IMR-90 (cell line): ENCODE results near the gene DIPK1B. TPM values are rescaled to one million over a fixed set of nuclear protein-coding genes. Genes with fewer than 3 reads are reported as not detected.

Experiments used
- ATAC-seq: fragments of 200-7000 bp; cut with Tn5 transposase; 2 replicates; pipeline ENCODE4 v1.9.1; 2020; ENCODE audit warnings: low read depth, mild to moderate bottlenecking, moderate library complexity
- BruUV-seq: library from RNA; stranded (reverse); fragments of 400-500 nt; replicated peaks from 2 replicates; lab custom pipeline; 2021; lab: Mats Ljungman, UMichigan
- CTCF ChIA-PET: fragments of 300-600 bp; formaldehyde crosslinking; extraction: SDS; loops from one replicate; lab custom pipeline; 2021; ENCODE audit warnings: antibody characterized with exemption; lab: Yijun Ruan, JAX
- POLR2A ChIA-PET: fragments of 300-600 bp; sonication (Branson Sonifier 250); formaldehyde crosslinking; loops from one replicate; lab custom pipeline; 2022; ENCODE audit warnings: antibody characterized with exemption; ENCODE audit not compliant: unreplicated experiment; lab: Charles Lee
- DNase-seq: peaks from one replicate; pipeline ENCODE4 v3.0.0; 2013
- H2AFZ ChIP-seq: replicated peaks from 2 replicates; pipeline ENCODE3; 2013; ENCODE audit warnings: low read length, mild to moderate bottlenecking; ENCODE audit not compliant: poor library complexity
- H2AK5ac ChIP-seq: 2 replicates; pipeline ENCODE4 v1.6.1; 2013; ENCODE audit warnings: low read depth, low read length, inconsistent platforms
- H2AK9ac ChIP-seq: replicated peaks from 2 replicates; pipeline ENCODE3; 2013; ENCODE audit warnings: mild to moderate bottlenecking, low read depth, low read length, moderate library complexity; ENCODE audit not compliant: poor library complexity
- H2BK120ac ChIP-seq: 2 replicates; pipeline ENCODE4 v1.6.1; 2013; ENCODE audit warnings: low read depth, low read length, inconsistent platforms
- H2BK15ac ChIP-seq: 3 replicates; pipeline ENCODE4 v1.6.1; 2013; ENCODE audit warnings: low read depth, low read length, inconsistent platforms
- H2BK20ac ChIP-seq: 2 replicates; pipeline ENCODE4 v1.6.1; 2013; ENCODE audit warnings: low read depth, mild to moderate bottlenecking, inconsistent platforms, low read length, moderate library complexity
- H2BK5ac ChIP-seq: 2 replicates; pipeline ENCODE4 v1.6.1; 2013; ENCODE audit warnings: mild to moderate bottlenecking, low read depth, low read length, inconsistent platforms; ENCODE audit not compliant: poor library complexity, severe bottlenecking
- H3K14ac ChIP-seq: replicated peaks from 2 replicates; pipeline ENCODE4 v1.6.1; 2013; ENCODE audit warnings: low read depth, low read length, inconsistent platforms
- H3K18ac ChIP-seq: 2 replicates; pipeline ENCODE4 v1.6.1; 2013; ENCODE audit warnings: low read depth, low read length, control low read depth
- H3K23ac ChIP-seq: 2 replicates; pipeline ENCODE4 v1.6.1; 2013; ENCODE audit warnings: low read depth, low read length, inconsistent platforms
- H3K27ac ChIP-seq: 2 replicates; pipeline ENCODE4 v1.5.1; 2013; ENCODE audit warnings: mild to moderate bottlenecking, control low read depth, low read length; ENCODE audit not compliant: insufficient read depth
- H3K27me3 ChIP-seq: 2 replicates; pipeline ENCODE4 v1.6.1; 2013; ENCODE audit warnings: low read length; ENCODE audit not compliant: control insufficient read depth, insufficient read depth
- H3K36me3 ChIP-seq: 2 replicates; pipeline ENCODE4 v1.6.1; 2013; ENCODE audit warnings: low read length, mixed read lengths; ENCODE audit not compliant: control insufficient read depth, insufficient read depth
- H3K4ac ChIP-seq: 2 replicates; pipeline ENCODE4 v1.6.1; 2013; ENCODE audit warnings: low read depth, low read length, inconsistent platforms
- H3K4me1 ChIP-seq: 2 replicates; pipeline ENCODE4 v1.6.1; 2013; ENCODE audit warnings: low read length, mixed read lengths; ENCODE audit not compliant: control insufficient read depth, insufficient read depth
- H3K4me2 ChIP-seq: 2 replicates; pipeline ENCODE4 v1.6.1; 2013; ENCODE audit warnings: low read depth, mild to moderate bottlenecking, control low read depth, low read length, moderate library complexity
- H3K4me3 ChIP-seq: 2 replicates; pipeline ENCODE4 v1.5.1; 2013; ENCODE audit warnings: low read depth, mild to moderate bottlenecking, control low read depth, low read length, moderate library complexity; ENCODE audit not compliant: insufficient read depth
- H3K56ac ChIP-seq: 2 replicates; pipeline ENCODE4 v1.6.1; 2013; ENCODE audit warnings: low read length, inconsistent platforms; ENCODE audit not compliant: insufficient read depth; ENCODE audit errors: extremely low read depth
- H3K79me1 ChIP-seq, 2 experiments: 2 replicates each; pipeline ENCODE4 v1.6.1; 2013; ENCODE audit warnings: low read length in 2 of 2, inconsistent platforms in 1 of 2, low read depth in 1 of 2
- H3K9ac ChIP-seq: 2 replicates; pipeline ENCODE4 v1.6.1; 2013; ENCODE audit warnings: low read depth, low read length, control low read depth
- H3K9me1 ChIP-seq: 2 replicates; pipeline ENCODE4 v1.6.1; 2013; ENCODE audit warnings: low read length, inconsistent platforms; ENCODE audit not compliant: insufficient read depth
- H3K9me3 ChIP-seq: 2 replicates; pipeline ENCODE4 v1.6.1; 2013; ENCODE audit warnings: low read length; ENCODE audit not compliant: control insufficient read depth, insufficient read depth
- H4K20me1 ChIP-seq: 2 replicates; pipeline ENCODE4 v1.6.1; 2013; ENCODE audit warnings: low read length, inconsistent platforms; ENCODE audit not compliant: insufficient read depth
- H4K5ac ChIP-seq: 2 replicates; pipeline ENCODE4 v1.6.1; 2013; ENCODE audit warnings: mild to moderate bottlenecking, low read depth, low read length, control low read depth
- H4K8ac ChIP-seq, 2 experiments: 2 replicates each; pipeline ENCODE4 v1.6.1; 2013; ENCODE audit warnings: low read depth in 2 of 2, low read length in 2 of 2, control low read depth in 1 of 2, inconsistent platforms in 1 of 2
- H4K91ac ChIP-seq: 2 replicates; pipeline ENCODE4 v1.6.1; 2013; ENCODE audit warnings: low read depth, low read length, inconsistent platforms; ENCODE audit not compliant: insufficient read depth
- RCOR1 ChIP-seq: IDR thresholded peaks from 2 replicates; pipeline ENCODE4 v1.6.1; 2012; ENCODE audit warnings: mild to moderate bottlenecking, low read length, improper control_type of control experiment; ENCODE audit not compliant: insufficient replicate concordance
- WGBS, 2 experiments: methylation state at CpG; one replicate each; pipeline versions ENCODE4 v1.1.5 to v1.1.7; 2013; ENCODE audit warnings: missing lambda C conversion rate in 2 of 2; ENCODE audit not compliant: insufficient read length in 1 of 2; ENCODE audit errors: extremely low coverage in 2 of 2; 5-methylcytosine and 5-hydroxymethylcytosine counted together
- dilution Hi-C: fragments of 300-500 bp; cut with HindIII; formaldehyde crosslinking; loops from one replicate; pipeline ENCODE4 v1.14.3; 2018; ENCODE audit warnings: low sequenced_read_pairs; ENCODE audit not compliant: unreplicated experiment
- in situ Hi-C: fragments of 300-500 bp; cut with MboI; formaldehyde crosslinking; loops from 3 replicates; pipeline ENCODE4 v1.14.3; 2019; ENCODE audit warnings: low sequenced_read_pairs, inconsistent platforms, mixed read lengths
- intact Hi-C: fragments of 100-400 bp; cut with micrococcal nuclease; formaldehyde crosslinking; loops from 2 replicates; pipeline ENCODE4 v1.10.0; 2022
- polyA plus RNA-seq, 3 experiments: library from polyadenylated mRNA; depleted of rRNA; stranded (reverse); fragments of >200 nt; gene quantifications; 2 replicates each; pipeline ENCODE4 v1.2.3, GENCODE V29; 2012; ENCODE audit warnings: low replicate concordance in 1 of 3
- total RNA-seq: library from RNA; depleted of rRNA; stranded (reverse); fragments of >200 nt; gene quantifications from 2 replicates; pipeline ENCODE4 v1.2.3, GENCODE V29; 2012
- TF ChIP-seq, protein P1 (sequence below): conservative IDR thresholded peaks from 2 replicates; pipeline ENCODE4 v1.5.1; 2012; ENCODE audit warnings: mild to moderate bottlenecking, low read depth, low read length, improper control_type of control experiment

Gene DIPK1B
- total and polyA plus RNA-seq, 2 of the 4 experiments (the other 2 are of a cell fraction): 3.4 to 7.1 TPM

DNA sequence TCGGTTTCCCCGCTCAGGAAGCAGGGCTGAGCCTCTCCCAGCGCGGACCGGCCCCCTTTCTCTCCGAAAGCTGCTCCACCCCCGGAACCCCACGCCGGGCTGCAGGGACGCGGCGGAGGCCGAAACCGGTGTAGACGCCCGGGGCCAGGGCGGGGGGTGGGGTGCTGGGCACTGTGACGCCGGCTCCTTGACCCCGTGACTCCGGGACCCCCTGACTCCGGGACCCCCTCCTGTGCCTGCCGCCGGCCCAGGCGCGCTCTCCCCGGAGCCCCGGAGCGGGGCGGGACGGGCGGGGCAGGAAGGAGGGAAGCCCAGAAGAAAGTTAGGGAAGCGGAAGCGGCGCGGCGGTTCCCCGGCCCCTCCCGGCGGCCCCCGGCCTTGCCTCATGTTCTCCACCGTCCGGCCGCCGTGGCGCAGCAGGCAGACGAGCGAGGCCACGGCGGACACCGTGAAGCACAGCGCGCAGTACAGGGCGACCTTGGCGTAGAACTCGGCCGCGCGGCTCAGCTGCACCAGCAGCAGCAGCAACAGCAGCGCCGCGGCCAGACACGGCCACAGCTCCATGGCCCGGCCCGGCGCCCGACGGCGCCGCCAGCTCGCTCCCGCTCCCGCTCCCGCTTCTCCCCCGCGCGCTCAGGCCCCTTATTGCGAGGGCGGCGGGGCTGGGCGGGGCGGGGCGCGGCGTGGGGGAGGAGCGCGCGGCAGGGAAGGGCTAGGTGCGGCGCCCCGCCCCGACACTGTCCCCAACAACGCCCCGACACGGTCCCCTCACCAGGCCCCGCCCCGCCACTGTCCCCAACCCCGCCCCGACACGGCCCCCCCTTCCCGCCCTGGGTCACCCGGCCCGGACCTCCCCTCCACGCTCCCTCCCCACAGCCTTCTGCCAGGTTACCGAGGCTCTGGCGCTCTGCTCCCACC, 25.3 kb upstream of the DIPK1B start, which contains the start of gene AGPAT2:
Gene AGPAT2, minus strand, starts transcription at position 664 of the 918 bp plus-strand sequence. Its CDS starts 100 bp downstream, at position 564.
- ATAC-seq: peak; percentile 84
- H3K4me1 ChIP-seq: peaks cover 4% of the 10 kb centered on the region
- H2AK9ac ChIP-seq: peak within 1 kb of the TSS; percentile 97
- H3K9ac ChIP-seq: peak within 1 kb of the TSS; percentile 96
- peak within 1 kb of the TSS; percentile 58 for H2BK5ac ChIP-seq
- H2BK120ac ChIP-seq: no peak within 1 kb of the TSS
- peak within 1 kb of the TSS; percentile 10; the same call in 1 of the 2 replicates for H3K18ac ChIP-seq
- H4K8ac ChIP-seq: peak within 1 kb of the TSS; percentile 62 to 96; a peak in 3 of 4 replicates
- ChIA-PET POLR2A (no interaction called here), CTCF (no interaction called here)
- TF ChIP-seq, protein P1, sequence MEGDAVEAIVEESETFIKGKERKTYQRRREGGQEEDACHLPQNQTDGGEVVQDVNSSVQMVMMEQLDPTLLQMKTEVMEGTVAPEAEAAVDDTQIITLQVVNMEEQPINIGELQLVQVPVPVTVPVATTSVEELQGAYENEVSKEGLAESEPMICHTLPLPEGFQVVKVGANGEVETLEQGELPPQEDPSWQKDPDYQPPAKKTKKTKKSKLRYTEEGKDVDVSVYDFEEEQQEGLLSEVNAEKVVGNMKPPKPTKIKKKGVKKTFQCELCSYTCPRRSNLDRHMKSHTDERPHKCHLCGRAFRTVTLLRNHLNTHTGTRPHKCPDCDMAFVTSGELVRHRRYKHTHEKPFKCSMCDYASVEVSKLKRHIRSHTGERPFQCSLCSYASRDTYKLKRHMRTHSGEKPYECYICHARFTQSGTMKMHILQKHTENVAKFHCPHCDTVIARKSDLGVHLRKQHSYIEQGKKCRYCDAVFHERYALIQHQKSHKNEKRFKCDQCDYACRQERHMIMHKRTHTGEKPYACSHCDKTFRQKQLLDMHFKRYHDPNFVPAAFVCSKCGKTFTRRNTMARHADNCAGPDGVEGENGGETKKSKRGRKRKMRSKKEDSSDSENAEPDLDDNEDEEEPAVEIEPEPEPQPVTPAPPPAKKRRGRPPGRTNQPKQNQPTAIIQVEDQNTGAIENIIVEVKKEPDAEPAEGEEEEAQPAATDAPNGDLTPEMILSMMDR: 0 out of 2 replicates have a peak, but pooled peaks have one; percentile 5
- no peak for TF ChIP-seq RCOR1
- peak within 1 kb of the TSS; percentile 3; the same call in 1 of the 2 replicates for H3K56ac ChIP-seq
- in situ Hi-C loops: no loop called here
- H2BK15ac ChIP-seq: no peak within 1 kb of the TSS
- intact Hi-C loops: no loop called here
- peak within 1 kb of the TSS; percentile 94 for H2AFZ ChIP-seq
- peak within 1 kb of the TSS; percentile 88 for H3K4me3 ChIP-seq
- H3K27ac ChIP-seq: peak within 1 kb of the TSS; percentile 79; the same call in 1 of the 2 replicates
- H4K5ac ChIP-seq: peak within 1 kb of the TSS; percentile 58
- no peaks in the 10 kb centered on the region for H3K36me3 ChIP-seq
- peak; percentile 36 for DNase-seq
- no peak within 1 kb of the TSS for H2BK20ac ChIP-seq
- no peak within 1 kb of the TSS; the same call in 1 of the 2 replicates for H4K91ac ChIP-seq
- peak within 1 kb of the TSS; percentile 81 for H3K14ac ChIP-seq
- WGBS, 2 experiments: 0% methylated on average over 37 of the region's 106 CpGs; no CpG with 5 or more reads in 1 of the 2 experiments
- no peaks in the 10 kb centered on the region for H3K9me1 ChIP-seq
- no peaks in the 10 kb centered on the region; the same call in 1 of the 2 replicates for H3K27me3 ChIP-seq
- peak within 1 kb of the TSS; percentile 87; the same call in 1 of the 2 replicates for H2AK5ac ChIP-seq
- no TSS peak for BruUV-seq
- H3K9me3 ChIP-seq: no peaks in the 10 kb centered on the region
- dilution Hi-C loops: no loop called here
- peak within 1 kb of the TSS; percentile 89 for H3K4ac ChIP-seq
- H4K20me1 ChIP-seq: peaks cover 12% of the 10 kb centered on the region; the same call in 1 of the 2 replicates
- H3K4me2 ChIP-seq: peak within 1 kb of the TSS; percentile 84
- no peak within 1 kb of the TSS for H3K23ac ChIP-seq
- H3K79me1 ChIP-seq: peaks cover 18 to 30% of the 10 kb centered on the region in 2 experiments
